Putamen (tissue), 1 donor: ENCODE results near the gene IKZF1.
"Not testable (repeated sequence)": the region's sequence is repeated elsewhere in the genome, so short reads cannot be mapped to it uniquely, and the experiment has no call there.

ENCODE experiments used
- DNase-seq: peaks from one replicate; pipeline ENCODE4 v3.0.0-alpha.2; 2016; ENCODE audit warnings: low spot score

IKZF1 gene

GRCh38 chr7:50334341-50334994, 30.0 kb downstream of the IKZF1 start:
- no peak for DNase-seq

DNA sequence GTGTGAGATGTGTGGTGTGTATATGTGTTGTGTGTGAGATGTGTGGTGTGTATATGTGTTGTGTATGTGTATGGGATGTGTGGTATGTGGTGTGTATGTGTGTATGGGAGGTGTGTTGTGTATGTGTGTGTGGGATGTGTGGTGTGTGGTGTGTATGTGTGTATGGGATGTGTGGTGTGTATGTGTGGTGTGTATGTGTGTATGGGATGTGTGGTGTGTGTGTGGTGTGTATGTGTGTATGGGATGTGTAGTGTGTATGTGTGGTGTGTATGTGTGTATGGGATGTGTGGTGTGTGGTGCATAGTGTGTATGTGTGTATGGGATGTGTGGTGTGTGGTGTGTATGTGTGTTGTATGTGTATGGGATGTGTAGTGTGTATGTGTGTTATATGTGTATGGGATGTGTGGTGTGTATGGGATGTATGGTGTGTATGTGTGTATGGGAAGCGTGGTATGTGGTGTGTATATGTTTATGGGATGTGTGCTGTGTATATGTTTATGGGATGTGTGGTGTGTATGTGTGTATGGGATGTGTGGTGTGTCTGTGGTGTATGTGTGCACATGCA, 30.8 kb downstream of the IKZF1 start:
- no peak for DNase-seq

DNA sequence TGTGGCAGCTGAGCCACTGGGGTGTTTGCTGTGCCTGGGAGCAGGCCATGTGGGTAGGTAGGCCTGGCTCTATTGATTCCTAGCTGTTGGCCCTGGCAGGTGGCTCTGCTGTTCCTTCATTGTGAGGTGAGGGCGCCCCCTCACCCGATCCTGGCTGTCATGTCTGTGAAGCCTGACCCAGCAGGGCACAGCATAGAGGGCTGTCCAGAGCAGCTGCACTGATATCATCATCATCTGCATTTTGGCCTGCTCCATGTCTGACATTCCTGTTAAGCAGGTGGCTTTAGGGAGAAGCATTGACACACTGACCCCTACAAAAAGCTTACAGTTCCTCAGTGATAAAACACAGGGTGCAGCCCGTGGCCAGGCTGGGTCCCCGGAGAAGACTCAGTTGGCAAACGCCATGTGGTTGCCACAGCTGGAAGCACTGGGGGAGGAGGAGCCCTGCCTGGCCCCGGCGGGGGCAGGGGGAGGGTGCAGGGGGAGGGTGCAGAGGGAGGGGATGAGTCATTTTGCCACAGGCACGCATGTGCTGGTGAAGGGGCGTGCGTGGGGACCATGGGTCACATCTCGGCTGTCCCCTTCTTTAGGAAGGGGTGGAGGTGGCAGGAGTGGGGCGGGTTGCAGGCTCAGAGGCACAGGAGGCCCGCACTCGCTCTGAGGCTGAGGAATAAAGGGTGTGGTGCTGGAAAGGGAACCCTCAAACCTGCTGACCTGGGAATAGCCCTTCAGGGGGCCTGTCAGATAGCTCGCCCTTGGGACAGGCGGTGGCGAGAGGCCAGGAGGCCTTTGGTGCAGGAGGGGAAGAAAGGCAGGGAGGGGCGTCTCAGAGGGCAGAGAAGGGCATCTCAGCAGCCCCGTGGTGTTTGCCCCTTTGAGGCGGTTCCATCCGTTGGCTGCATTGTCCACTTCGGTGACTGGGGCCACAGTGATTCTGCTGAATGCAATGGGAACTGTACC, 31.6 kb downstream of the IKZF1 start:
- DNase-seq, result no peak

DNA sequence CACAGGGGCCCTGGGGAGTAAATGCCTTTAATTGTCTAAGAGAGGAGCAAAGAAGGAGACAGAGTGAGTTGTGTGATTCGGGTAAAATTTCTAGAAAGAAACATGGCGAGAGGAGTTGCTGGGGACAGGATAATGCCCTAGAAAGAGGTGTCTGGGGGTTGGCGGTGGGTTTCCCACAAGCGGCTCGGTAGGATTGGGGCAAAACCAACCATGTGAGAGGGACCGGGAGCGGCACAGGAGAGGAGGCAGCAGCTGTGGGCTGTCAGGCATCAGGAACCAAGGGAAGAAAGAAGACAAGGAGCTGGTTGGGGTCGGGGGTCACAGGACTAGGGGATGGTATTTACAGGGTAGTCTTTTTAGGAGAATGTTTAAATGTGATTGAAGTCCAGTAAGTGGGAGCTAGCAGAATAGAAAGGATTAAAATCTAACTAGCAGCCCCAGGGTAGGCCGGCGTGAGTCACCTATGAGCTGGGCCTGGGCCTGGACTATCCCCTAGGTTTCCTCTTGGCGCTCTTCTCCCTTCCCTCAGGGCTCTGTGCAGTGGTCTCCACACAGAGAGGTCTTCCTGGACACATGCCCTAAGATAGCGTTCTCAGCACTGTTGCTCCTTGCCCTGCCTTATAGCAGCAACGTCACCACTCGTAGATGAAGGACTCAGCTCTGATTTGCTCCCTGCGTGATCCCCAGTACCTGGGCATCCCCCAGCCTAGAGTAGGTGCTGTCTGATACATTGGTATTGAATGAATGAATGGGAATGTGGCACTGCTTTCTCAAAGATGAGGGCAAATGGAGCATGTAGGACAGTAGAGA, 32.6 kb downstream of the IKZF1 start:
- DNase-seq, result no peak

- DNase-seq, result not testable (repeated sequence)
Measured at GRCh38 chr7:50339472-50339871, 35.0 kb downstream of the IKZF1 start.

GRCh38 chr7:50339990-50340500, 35.5 kb downstream of the IKZF1 start:
- DNase-seq, result no peak

GRCh38 chr7:50341724-50342123, 37.2 kb downstream of the IKZF1 start:
- no peak for DNase-seq

DNA sequence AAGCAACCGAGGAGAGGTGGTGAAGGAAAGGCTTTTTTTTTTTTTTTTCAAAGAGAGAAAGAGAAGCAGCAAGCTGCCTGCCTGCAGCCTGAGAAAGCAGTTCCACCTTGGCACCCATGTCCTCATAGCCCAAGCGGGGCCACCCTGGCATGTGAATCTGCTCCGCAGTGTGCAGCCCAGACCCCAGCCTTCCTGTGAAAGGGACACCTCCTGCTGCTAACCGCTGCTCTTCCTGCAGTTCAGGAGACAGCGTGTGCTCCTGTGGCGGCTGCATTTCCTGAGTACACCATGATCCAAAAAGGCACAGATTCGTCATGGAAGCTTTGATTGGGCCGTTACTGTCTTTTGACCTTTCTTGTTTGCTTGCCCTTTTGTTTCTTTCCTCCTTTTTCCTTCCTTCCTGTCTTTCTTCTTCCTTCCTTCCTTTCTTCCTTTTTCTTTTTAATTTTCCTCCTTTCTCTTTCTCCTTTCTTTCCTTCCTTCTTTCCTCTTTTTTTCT, 38.1 kb downstream of the IKZF1 start:
- DNase-seq, result no peak

DNA sequence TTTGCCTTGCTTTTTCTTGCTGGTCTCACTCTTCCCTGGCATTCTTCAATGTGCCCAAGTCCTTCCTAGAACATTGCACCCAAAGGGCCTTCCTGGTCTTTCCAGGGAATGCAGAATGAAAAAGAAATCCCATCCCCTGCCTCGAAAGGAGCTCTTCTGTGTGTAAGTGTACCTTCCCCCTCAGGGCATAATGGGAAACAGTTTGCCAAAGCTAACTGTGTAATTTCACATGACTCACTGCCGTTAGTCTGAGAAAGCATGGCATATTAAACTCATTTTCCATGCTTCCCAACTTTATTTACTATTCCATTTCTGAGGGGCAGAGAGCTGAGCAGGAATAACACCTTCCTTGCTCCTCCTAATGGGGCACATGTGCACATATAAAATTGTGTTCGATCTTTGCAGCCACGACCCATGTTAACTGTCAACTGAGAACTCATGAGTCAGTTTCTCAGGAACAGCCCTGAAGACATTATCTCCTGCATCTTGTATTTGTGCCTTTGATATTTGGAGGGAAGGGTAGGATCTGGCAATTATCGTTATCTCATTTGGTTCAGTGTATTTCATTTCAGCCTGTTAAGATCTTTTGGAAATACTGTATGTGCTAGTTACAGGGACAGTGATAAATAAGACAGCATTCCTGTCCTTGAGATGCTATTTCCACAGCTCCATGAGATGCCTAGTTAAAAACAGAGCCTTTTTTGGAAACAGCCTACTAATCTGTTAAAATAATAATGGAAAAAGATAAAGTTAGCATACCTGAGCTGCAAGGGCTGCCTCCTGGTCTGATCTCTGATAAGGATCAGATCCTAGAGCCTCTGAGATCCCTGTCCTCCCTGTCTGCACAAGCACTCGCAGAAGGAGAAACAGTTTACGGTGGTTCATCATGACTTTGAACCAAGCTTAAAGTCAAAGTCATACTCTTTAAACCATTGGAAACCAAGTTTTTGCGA, 42.3 kb downstream of the IKZF1 start:
- no peak for DNase-seq

DNA sequence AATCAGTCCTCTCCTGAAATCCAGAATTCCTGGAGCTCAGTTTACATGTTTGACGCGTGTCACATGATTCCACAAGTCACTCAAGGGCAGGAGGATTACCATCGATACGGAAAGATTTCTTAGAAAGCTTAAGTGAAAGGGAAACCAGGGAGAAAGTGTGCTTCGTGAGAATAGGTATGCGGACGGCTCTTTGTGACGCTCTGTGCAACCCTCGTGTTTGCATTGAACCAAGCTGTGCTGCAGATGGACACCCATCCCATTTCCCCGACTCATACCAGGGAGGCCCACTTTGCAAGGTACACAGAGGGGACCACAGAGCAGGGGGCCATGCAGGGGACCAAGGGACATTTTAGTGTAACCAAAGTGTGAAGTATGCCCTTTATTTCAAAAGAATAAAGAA, 43.2 kb downstream of the IKZF1 start:
- no peak for DNase-seq

DNA sequence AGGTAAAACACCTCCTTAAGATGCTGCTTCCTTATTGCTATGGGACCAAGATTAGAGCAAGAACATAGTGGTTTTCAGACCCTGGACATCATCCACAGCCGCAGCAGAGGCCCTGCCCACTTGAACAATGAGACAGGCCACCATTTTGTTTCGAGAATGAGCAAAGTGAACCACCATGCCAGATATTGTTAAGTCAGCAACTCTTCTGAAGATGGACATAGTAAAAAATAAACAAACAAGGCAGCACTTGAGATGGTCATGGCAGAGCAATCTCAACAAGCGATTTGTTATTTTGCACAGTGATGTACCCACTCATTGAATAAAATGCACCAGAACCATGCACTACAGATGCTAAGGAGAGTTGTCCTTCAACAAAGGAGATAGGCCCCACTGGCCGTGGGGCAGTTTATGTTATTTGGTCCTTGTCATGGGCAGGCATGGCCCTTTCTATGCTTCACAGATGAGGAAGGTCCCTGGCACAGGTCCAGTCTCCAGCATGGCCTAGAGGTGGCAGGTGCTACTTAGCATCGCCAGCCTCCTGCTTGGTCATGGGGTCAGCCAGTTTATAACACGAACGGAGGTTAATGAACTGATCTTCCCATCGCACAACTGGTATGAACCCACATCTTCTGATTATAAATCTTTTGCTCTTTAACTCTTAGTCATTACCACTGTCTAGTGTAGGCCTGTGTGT, 44.1 kb downstream of the IKZF1 start:
- DNase-seq, result no peak

- DNase-seq, result no peak
Measured at GRCh38 chr7:50349399-50349798, 44.9 kb downstream of the IKZF1 start.

GRCh38 chr7:50349963-50350944, 45.7 kb downstream of the IKZF1 start:
- DNase-seq, result no peak

- DNase-seq, result no peak
Measured at GRCh38 chr7:50351267-50351666, 46.8 kb downstream of the IKZF1 start.

DNA sequence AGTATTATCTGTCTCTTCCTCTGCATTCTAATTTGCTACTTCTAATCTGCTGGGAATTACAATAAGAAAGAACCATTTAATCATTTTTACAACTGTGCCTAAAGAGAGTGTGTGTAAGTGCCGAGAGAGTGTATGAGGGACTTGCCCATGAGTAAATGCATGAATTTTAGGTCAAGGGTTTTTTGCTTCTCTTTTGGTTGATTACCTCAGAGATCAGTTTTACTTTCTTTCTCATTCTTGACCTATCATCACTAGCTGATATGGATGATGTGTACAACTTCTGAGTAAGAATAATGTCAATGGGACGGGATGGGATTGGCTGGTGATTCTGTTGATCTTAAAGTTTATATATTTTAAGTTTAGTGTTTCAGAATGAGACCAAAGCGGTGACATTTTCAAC, 47.8 kb downstream of the IKZF1 start:
- no peak for DNase-seq

- no peak for DNase-seq
Measured at GRCh38 chr7:50352751-50353150, 48.2 kb downstream of the IKZF1 start.

DNA sequence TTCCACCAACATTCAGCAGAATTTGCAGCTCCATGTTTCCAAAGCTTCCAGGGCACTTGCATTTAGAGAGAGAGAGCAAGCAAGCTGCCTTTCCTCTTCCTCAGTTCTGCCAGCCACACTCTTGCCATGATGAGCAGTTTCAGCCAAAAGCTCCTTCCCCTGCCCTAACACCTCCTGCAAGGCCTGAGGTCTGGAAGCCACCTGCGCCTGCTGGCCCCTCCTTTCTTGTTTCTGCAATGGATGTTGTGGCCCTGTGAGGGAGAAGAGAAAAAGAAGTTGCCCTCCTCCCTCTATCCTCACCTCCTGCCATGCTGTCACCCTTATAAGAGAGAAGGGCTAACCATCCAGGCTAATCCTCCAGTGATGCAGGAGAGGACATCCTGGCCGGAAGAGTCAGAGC, 48.7 kb downstream of the IKZF1 start:
- no peak for DNase-seq

GRCh38 chr7:50353894-50354595, 49.5 kb downstream of the IKZF1 start:
- no peak for DNase-seq
